SHP77 treated with DMSO at 0.1 percent for 48 hours (cell line): ENCODE measurements around the gene VPS13D.

Experiments
- DNase-seq: peaks from one replicate; lab custom pipeline; 2025; lab: John Stamatoyannopoulos, UW

Gene VPS13D

GRCh38 chr1:12228979-12229378, 851 bp upstream of the VPS13D start:
- DNase-seq = no peak

DNA sequence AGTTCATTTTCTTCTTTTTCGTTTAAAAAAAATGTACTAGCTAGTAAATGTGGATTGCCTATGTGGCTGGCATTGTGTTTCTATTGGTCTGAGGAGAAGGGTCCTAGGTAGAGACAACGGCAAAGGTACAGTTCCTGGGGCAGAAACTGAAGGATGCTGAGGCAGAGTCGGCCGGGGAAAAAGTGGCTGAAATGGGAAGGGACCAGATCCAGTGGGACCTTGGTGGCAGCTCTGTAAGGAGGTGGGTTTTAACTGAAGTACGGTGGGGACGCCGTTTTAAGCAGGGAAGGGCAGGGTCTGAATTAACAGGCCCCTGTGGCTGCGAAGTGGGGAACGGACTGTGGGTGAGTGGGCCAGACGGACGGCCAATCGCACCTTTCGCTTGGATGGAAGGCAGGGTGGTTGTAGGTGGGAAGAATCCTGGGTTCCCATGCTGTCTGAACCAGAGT, 420 bp upstream of the VPS13D start:
- DNase-seq = no peak

DNA sequence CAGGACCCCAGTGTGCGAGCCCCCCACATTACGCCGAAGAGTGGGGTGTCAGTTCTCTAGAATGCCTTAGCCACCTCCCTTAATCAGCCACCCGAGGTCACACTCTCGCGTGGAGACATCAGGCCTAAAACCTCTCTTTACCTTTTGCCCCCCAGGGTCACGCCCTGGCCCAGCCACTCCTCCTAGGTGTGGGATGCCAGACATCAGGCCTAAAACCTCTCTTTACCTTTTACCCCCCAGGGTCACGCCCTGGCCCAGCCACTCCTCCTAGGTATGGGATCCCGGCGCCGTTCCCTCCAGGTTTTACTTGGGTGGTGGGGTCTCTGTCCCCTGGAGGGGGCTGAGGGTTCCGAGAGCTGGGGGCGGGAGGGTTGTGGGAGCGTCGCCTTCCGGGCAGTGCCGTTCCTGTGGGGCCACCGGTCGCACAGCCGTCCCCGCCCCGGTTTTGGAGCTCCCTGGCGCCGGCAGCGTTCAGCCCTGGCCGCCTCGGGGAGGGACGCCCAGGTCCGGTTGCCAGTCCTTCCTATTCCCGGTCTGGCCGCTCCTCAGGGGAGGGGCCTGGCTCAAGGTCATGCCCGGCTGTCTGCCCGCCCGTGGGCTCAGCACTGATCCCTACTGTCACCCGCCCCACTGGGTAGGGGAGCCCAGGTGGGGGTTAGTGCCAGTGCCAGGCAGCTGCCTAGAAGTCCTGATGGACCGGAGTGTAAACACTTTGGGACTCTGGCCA, 882 bp downstream of the VPS13D start:
- DNase-seq = no peak

- no peak for DNase-seq
Measured at GRCh38 chr1:12231276-12231595, 1.4 kb downstream of the VPS13D start.

- no peak for DNase-seq
Measured at GRCh38 chr1:12232221-12232620, 2.4 kb downstream of the VPS13D start.

GRCh38 chr1:12244078-12244477, 14.2 kb downstream of the VPS13D start:
- DNase-seq = no peak

GRCh38 chr1:12244585-12244984, 14.8 kb downstream of the VPS13D start:
- no peak for DNase-seq

GRCh38 chr1:12245116-12245515, 15.3 kb downstream of the VPS13D start:
- DNase-seq = no peak

- DNase-seq = no peak
Measured at GRCh38 chr1:12245733-12246132, 15.9 kb downstream of the VPS13D start.

DNA sequence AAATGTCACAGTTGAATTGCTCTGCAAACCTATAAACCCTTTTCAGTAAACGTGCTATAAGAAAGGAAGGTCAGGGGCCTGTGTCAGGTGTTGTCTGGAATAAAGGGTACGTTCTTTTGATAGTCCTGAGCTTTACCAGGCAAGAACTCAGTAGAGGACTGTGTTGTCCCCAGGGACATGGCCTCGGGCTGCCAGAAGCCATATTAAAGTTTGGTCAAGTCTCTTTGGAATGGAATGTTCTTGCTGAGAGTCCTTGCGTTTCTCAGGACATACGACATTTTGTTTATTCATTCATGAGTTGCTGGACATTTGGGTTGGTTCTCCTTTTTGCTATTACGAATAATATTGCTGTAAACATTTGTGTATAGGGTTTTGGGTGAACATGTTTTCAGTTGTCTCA, 16.8 kb downstream of the VPS13D start:
- DNase-seq = no peak

GRCh38 chr1:12249181-12249580, 19.4 kb downstream of the VPS13D start:
- no peak for DNase-seq

DNA sequence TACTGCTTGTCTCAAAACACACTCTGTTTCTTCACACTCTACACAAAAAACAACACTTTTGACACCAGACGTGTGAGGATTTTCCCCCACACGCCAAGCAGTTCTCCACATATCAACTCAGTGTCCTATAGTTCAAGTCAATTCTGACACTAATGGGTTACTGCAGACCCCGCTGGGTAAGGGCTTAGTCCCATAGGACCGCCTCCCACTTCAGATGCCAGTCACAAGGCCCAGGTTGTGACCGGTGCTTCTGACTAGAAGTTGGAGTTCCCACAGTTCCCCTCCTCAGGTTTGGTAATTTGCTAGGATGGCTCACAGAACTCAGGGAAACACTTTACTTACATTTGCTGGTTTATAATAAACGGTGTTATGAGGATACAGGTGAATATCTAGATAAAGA, 19.9 kb downstream of the VPS13D start:
- no peak for DNase-seq

- DNase-seq = no peak
Measured at GRCh38 chr1:12251442-12251841, 21.6 kb downstream of the VPS13D start.

GRCh38 chr1:12255913-12256312, 26.1 kb downstream of the VPS13D start:
- no peak for DNase-seq

DNA sequence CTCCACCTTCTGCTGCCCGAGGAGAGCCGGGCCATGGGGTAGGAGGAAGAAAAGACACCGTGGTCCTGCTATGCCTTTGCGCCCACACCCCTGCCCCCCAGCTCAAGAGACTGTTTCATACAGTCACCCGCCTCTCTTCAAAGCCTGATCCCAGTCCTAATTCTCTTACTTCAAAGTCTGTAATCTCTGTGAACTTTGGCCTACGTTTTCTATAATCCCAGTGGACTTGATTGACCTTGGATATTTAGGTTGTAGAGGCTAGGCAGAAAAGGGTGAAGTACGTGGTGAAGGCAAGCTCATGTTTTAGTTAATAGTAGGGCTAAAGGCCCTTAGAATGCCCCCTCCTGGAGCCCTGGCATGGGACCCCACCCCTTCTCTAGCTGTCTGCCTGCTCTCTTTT, 28.4 kb downstream of the VPS13D start:
- no peak for DNase-seq

DNA sequence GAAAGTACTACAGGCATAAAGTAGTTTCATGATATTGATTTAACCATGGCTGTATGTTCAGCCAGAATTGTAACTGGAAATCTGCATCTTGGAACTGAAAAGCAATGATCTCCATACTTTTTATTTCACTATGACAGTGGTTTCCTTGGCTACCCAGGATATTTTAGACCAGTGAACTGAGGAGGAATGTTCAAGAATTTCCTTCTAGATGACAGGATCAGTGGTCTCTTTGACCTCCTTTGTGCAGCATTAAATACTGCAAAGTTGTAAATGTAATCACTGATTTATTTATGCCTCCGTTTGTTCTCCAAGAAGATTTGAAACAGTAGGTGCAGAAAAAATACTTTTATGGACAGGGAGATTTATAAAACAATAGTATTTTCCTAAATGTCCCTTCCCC, 39.5 kb downstream of the VPS13D start:
- no peak for DNase-seq

- no peak for DNase-seq
Measured at GRCh38 chr1:12271033-12271432, 41.2 kb downstream of the VPS13D start.

DNA sequence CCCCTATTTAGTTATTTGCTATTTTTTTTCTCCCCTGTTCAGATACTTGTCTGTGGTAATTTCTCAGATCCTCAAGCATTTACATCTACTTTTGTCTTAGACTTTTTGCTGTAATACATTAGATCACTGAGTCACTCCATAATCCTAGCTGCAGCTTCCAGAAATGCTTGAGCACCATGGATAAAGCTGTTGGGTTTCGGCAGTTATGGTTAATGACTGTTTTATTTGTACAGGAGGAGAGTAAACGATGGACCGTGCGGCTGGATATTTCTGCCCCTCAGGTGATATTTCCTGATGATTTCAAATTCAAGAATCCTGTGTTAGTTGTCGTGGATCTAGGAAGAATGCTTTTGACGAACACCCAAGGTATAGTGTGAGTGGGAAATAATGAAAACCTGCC, 42.9 kb downstream of the VPS13D start:
- peak; percentile 9 for DNase-seq

- no peak for DNase-seq
Measured at GRCh38 chr1:12275370-12275769, 45.5 kb downstream of the VPS13D start.

DNA sequence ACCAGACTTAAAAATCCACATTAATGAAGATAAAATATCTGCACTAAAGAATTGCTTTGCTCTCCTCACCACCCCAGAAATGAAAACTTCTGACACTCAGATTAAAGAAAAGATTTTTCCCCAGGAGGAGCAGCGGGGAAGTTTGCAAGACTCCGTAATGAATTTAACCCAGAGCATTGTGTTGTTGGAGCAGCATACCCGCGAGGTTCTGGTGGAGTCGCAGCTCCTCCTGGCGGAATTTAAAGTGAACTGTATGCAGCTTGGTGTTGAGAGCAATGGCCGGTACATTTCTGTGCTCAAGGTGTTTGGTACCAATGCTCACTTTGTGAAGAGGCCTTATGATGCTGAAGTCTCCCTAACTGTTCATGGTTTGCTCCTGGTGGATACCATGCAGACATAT, 46.4 kb downstream of the VPS13D start:
- DNase-seq = no peak

- DNase-seq = no peak
Measured at GRCh38 chr1:12279003-12279402, 49.2 kb downstream of the VPS13D start.

DNA sequence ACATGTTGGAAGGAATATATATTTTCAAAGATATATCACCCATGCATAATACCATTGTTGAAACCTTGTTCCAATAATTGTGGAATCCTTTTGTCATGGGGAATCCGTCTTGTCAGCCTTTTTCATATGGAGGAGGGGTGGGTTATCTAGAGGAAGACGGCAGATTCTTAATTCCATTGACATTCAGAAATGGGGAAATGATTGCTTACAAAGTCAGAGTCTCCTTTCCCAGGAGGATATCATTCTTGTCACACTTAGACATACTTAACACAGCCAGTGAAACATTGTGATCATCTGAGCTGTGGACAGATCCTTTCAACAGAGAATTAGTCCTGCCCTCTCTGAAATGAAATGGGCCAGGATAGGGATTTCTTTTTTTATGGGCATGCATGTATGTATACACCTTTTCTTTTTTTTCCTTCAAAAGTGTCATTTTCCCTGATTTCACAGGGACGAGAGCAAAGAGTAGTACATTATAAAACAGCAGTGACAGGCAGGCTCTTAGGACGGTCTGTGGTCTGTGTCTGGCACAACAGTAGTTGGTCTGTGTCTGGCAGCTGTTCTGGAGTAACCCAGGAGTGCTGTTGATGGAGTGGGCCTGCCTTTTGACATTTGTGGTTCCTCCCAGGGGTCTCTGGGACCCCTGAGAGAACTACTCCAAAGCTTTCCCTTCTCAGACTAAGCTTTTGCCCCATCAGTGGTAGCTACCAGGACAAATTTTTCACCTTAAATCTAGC, 50.1 kb downstream of the VPS13D start:
- DNase-seq = no peak

DNA sequence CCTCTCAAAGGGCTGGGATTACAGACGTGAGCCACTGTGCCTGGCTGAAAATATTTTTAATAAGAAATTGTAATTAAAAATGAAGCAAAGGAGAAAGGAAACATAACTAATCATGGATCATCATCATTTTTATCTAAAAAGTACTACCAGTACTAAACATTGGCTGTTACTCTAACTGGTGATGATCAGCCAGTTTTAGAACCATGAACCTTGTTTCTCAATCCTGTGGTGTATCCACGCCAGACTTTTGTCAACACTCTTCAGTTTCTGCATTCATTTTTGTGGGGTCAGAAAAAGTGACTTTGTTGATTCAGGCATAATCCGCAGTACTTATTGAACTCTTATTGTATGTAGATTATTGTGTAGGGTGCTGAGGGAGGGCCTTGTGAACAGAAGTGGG, 52.3 kb downstream of the VPS13D start:
- DNase-seq = no peak

DNA sequence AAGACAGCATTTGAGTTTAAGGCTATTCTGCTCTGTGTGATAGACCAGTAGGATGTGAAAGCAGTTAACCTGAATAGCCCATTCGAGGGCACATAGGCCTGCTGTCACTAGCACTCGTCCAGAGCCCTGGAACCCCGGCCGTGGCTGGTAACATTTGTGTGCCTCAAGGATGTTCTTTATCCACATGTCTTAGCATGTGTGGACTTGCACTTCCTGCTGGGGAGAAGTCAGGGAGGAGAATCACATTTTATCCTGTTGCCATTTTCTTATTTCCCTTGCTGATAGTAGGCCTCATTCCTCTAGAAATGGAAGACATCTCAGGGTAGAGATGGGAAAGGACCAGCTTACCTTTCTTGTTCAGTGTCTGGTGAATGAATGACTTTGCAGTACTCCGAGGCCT, 54.7 kb downstream of the VPS13D start:
- no peak for DNase-seq
